Right lobe of liver (tissue), 6 donors: ENCODE results near the gene LYPD6. TPM values are rescaled to one million over a fixed set of nuclear protein-coding genes. Genes with fewer than 3 reads are reported as not detected.

Source experiments
- ATAC-seq, 4 donors: fragments of 200-7000 bp; cut with Tn5 transposase; one replicate each; pipeline ENCODE4 v1.9.1; 2020; ENCODE audit warnings: mild to moderate bottlenecking in 4 of 4, moderate library complexity in 4 of 4
- DNase-seq, 3 donors: peaks; one replicate each; pipeline ENCODE4 v3.0.0-alpha.2; 2020
- H3K27ac ChIP-seq, 3 donors: fragments of 200-600 bp; one replicate each; pipeline ENCODE4 v1.8.0; 2022
- H3K27me3 ChIP-seq, 2 donors: fragments of 200-600 bp; one replicate each; pipeline ENCODE4 v1.8.0; 2022
- H3K36me3 ChIP-seq, 4 donors: fragments of 200-600 bp; sonication (generic) in 1 of 4; one replicate each; pipeline versions ENCODE4 v1.5.1 to v1.8.0; 2017 to 2022; ENCODE audit warnings: control low read depth in 1 of 4
- H3K4me1 ChIP-seq, 4 donors: fragments of 200-600 bp; sonication (generic) in 1 of 4; one replicate each; pipeline versions ENCODE4 v1.5.1 to v1.8.0; 2017 to 2022; ENCODE audit warnings: control low read depth in 1 of 4
- H3K4me3 ChIP-seq, 3 donors: fragments of 200-600 bp; one replicate each; pipeline ENCODE4 v1.8.0; 2022
- H3K9me3 ChIP-seq, 4 donors: fragments of 200-600 bp; sonication (generic) in 1 of 4; one replicate each; pipeline versions ENCODE4 v1.5.1 to v1.8.0; 2017 to 2022; ENCODE audit warnings: control low read depth in 1 of 4
- CTCF ChIP-seq, 4 donors: fragments of 200-600 bp in 3 of 4; fragments of 450-650 bp in 1 of 4; IDR thresholded peaks; one replicate each; pipeline versions ENCODE4 v1.5.1 to v1.8.0; 2016 to 2022; ENCODE audit warnings: antibody characterized with exemption in 4 of 4, mild to moderate bottlenecking in 2 of 4
- POLR2A ChIP-seq: fragments of 450-650 bp; IDR thresholded peaks from one replicate; pipeline ENCODE4 v1.6.1; 2017; ENCODE audit warnings: antibody characterized with exemption, mild to moderate bottlenecking
- WGBS: methylation state at CpG from one replicate; pipeline ENCODE4 v1.1.6; 2018; ENCODE audit warnings: low coverage, low lambda C conversion rate; ENCODE audit not compliant: insufficient coverage; ENCODE audit errors: missing lambda C conversion rate; 5-methylcytosine and 5-hydroxymethylcytosine counted together
- intact Hi-C, 2 donors: fragments of 100-400 bp; cut with DNase I; formaldehyde crosslinking; loops; one replicate each; pipeline versions ENCODE4 v1.11.2 to v1.14.1; 2022
- total RNA-seq, 6 experiments: library from RNA; depleted of rRNA in 2 of 6; stranded (reverse); fragments of >200 nt in 2 of 6; fragmentation: NEBNext Ultra II Directional in 3 of 6; extraction: Animal tissue kit (Norgen Biotek cat#: 25700) in 3 of 6; gene quantifications; one replicate each; pipeline versions ENCODE4 v1.1.0 to v1.2.4, GENCODE V29; 2016 to 2023
- donor health status: DM: no; HTN: yes; CAD: no.
- donor health status: DM: no; HTN: no; CAD: no.
- donor health status: DM: no; HTN: no; CAD: no.
- donor health status: DM: no; HTN: yes; CAD: no.
- donor health status: DM: no; HTN: yes; CAD: no.

The LYPD6 gene
- total RNA-seq, 6 experiments from 2014 or later: 0.04 to 0.26 (median 0.12) TPM; not detected in 2

GRCh38 chr2:149451417-149452165 is 121.2 kb downstream of the LYPD6 start:
- H3K27me3 ChIP-seq: no peaks in the 10 kb centered on the region
- ATAC-seq: no peak
- WGBS: 58% methylated on average over 3 of the region's 3 CpGs
- TF ChIP-seq CTCF (IDR thresholded peaks at IDR 0.05): no peak
- TF ChIP-seq POLR2A: no peak
- DNase-seq: no peak
- no peaks in the 10 kb centered on the region for H3K9me3 ChIP-seq
- H3K27ac ChIP-seq: no peak overlapping the region
- no peaks in the 10 kb centered on the region for H3K36me3 ChIP-seq
- no peak overlapping the region for H3K4me3 ChIP-seq
- intact Hi-C loops: no loop called here
- no peaks in the 10 kb centered on the region for H3K4me1 ChIP-seq

DNA sequence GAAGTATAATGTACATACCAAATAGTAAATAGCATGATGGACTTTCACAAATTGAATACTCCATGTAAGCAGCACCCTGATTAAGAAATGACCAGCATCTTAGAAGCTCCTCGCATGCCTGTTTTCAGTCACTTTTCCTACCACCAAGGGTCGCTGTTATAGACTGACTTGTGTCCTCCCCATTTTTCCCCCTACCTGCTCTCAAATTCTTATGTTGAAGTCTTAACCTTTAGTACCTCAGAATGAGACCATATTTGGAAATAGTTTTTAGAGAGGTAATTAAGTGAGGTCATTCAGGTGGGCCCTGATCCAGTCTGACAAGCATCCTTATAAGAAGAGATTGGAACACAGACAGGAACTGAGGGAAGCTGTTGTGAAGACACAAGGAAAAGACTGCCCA is 125.9 kb downstream of the LYPD6 start:
- intact Hi-C loops: no loop called here
- H3K9me3 ChIP-seq: peaks cover 0 to 4% (median 0%) of the 10 kb centered on the region in 4 donors
- WGBS: 85% methylated on average over 2 of the region's 2 CpGs
- no peaks in the 10 kb centered on the region for H3K36me3 ChIP-seq
- no peaks in the 10 kb centered on the region for H3K27me3 ChIP-seq
- H3K4me3 ChIP-seq: no peak overlapping the region
- H3K27ac ChIP-seq: no peak overlapping the region
- ATAC-seq (no peak), DNase-seq (no peak)
- TF ChIP-seq CTCF (IDR thresholded peaks at IDR 0.05) (no peak), POLR2A (no peak)
- H3K4me1 ChIP-seq: no peaks in the 10 kb centered on the region

- intact Hi-C loops: no loop called here
- Histone ChIP-seq H3K27me3 (no peaks in the 10 kb centered on the region), H3K4me3 (no peak overlapping the region), H3K4me1 (no peaks in the 10 kb centered on the region), H3K36me3 (no peaks in the 10 kb centered on the region), H3K27ac (no peak overlapping the region), H3K9me3 (peaks cover 0 to 4% (median 0%) of the 10 kb centered on the region in 4 donors)
- TF ChIP-seq POLR2A: no peak
- TF ChIP-seq CTCF (IDR thresholded peaks at IDR 0.05): no peak
- no peak for ATAC-seq
- DNase-seq: no peak
These were observed 128.1 kb downstream of the LYPD6 start for GRCh38 chr2:149458502-149458901.

DNA sequence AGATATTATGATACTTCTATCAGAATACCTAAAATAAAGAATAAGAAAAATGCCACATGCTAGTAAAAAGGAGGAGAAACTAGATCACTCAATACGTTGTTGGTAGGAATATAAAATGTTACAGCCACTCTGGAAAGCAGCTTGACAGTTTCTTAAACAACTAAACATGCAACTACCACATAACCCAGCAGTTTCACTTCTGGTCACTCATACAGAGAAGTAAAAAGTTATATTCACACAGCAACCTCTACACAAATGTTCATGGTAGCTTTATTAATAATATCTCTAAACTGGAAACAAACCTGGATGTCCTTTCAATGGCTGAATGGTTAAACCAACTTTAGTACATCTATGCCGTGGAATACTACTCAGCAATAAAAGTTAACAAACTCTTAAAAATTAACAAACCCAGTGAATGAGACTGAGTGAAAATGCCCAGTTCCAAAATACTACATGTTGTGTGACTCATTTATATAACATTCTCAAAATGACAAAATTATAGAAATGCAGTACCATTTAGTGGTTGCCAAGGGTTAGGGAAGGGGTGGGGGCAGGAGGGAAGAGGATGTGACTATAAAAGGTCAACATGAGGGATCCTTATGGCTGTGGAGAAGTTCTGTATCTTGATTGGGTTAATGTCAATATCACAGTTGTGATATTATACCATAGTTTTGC is 133.1 kb downstream of the LYPD6 start:
- H3K9me3 ChIP-seq: peaks cover 0 to 4% (median 0%) of the 10 kb centered on the region in 4 donors
- DNase-seq (no peak), ATAC-seq (no peak)
- no peak overlapping the region for H3K4me3 ChIP-seq
- no peaks in the 10 kb centered on the region for H3K4me1 ChIP-seq
- no peak overlapping the region for H3K27ac ChIP-seq
- no peaks in the 10 kb centered on the region for H3K36me3 ChIP-seq
- no peak for TF ChIP-seq POLR2A
- no peak for TF ChIP-seq CTCF (IDR thresholded peaks at IDR 0.05)
- no peaks in the 10 kb centered on the region for H3K27me3 ChIP-seq
- WGBS: 26% methylated on average over 2 of the region's 2 CpGs
- intact Hi-C loops: no loop called here
